Ramos (cell line): ENCODE results near the gene CAVIN3.
"Not testable (repeated sequence)": the region's sequence is repeated elsewhere in the genome, so short reads cannot be mapped to it uniquely, and the experiment has no call there.

Source experiments
- in situ Hi-C: fragments of 300-500 bp; cut with MboI; formaldehyde crosslinking; loops from one replicate; pipeline ENCODE4 v1.14.3; 2022; ENCODE audit warnings: low sequenced_read_pairs; ENCODE audit not compliant: unreplicated experiment

Gene CAVIN3

GRCh38 chr11:6280809-6281208, 39.5 kb downstream of the CAVIN3 start:
- in situ Hi-C loops = not testable (repeated sequence)

GRCh38 chr11:6273188-6273587, 47.1 kb downstream of the CAVIN3 start:
- in situ Hi-C loops = no loop called here

- in situ Hi-C loops = no loop called here
Measured at GRCh38 chr11:6271598-6271997, 48.7 kb downstream of the CAVIN3 start.

- in situ Hi-C loops = no loop called here
Measured at GRCh38 chr11:6270584-6271246, 49.6 kb downstream of the CAVIN3 start.

- in situ Hi-C loops = no loop called here
Measured at GRCh38 chr11:6269994-6270393, 50.3 kb downstream of the CAVIN3 start.
